ENCODE measurements around the gene LRRC8C.

- no peak for TF ChIP-seq POLR2A (IDR thresholded peaks at IDR 0.05)
- no peak for TF ChIP-seq CTCF (IDR thresholded peaks at IDR 0.05)
Observed at GRCh38 chr1:89627596-89627962, 5.3 kb upstream of the LRRC8C start.

Data from sigmoid colon (tissue), 3 donors.